Osteoblast (primary cell): Measurements from ENCODE around the gene CSTPP1. TPM values are rescaled to one million over a fixed set of nuclear protein-coding genes. Genes with fewer than 3 reads are reported as not detected.
A peak's percentile ranks its signal among the peaks of the same experiment; 100 is the strongest.

Experiments used
- DNase-seq: peaks from one replicate; pipeline ENCODE4 v3.0.0; 2011; ENCODE audit warnings: low spot score, mixed read lengths; ENCODE audit not compliant: insufficient read length; ENCODE audit errors: missing footprints
- H2AFZ ChIP-seq: 2 replicates; pipeline ENCODE4 v1.6.0; 2011; ENCODE audit warnings: mild to moderate bottlenecking, low read length
- H3K27ac ChIP-seq: 2 replicates; pipeline ENCODE4 v1.5.1; 2011; ENCODE audit warnings: mild to moderate bottlenecking, low read depth, low read length, moderate library complexity
- H3K27me3 ChIP-seq: 2 replicates; pipeline ENCODE4 v1.6.0; 2012; ENCODE audit warnings: mild to moderate bottlenecking, control low read depth, inconsistent platforms, low read length, moderate library complexity; ENCODE audit not compliant: insufficient read depth
- H3K36me3 ChIP-seq: 2 replicates; pipeline ENCODE4 v1.5.1; 2011; ENCODE audit warnings: mild to moderate bottlenecking, low read length, control low read depth, moderate library complexity; ENCODE audit not compliant: insufficient read depth
- H3K4me1 ChIP-seq: 2 replicates; pipeline ENCODE4 v1.5.1; 2011; ENCODE audit warnings: mild to moderate bottlenecking, low read length, control low read depth, moderate library complexity; ENCODE audit not compliant: insufficient read depth
- H3K4me2 ChIP-seq: 2 replicates; pipeline ENCODE4 v1.6.0; 2011; ENCODE audit warnings: mild to moderate bottlenecking, low read length; ENCODE audit not compliant: insufficient read depth
- H3K4me3 ChIP-seq: fragments of 200-600 bp; sonication (generic); 3 replicates; pipeline ENCODE4 v1.5.1; 2012; ENCODE audit warnings: mild to moderate bottlenecking, low read length, inconsistent platforms; ENCODE audit not compliant: insufficient read depth
- H3K79me2 ChIP-seq: 2 replicates; pipeline ENCODE4 v1.6.0; 2012; ENCODE audit warnings: mild to moderate bottlenecking, low read length, control low read depth, inconsistent platforms; ENCODE audit not compliant: insufficient read depth
- H3K9me3 ChIP-seq: 2 replicates; pipeline ENCODE4 v1.5.1; 2011; ENCODE audit warnings: low read depth, low read length, control low read depth
- H4K20me1 ChIP-seq: 2 replicates; pipeline ENCODE4 v1.6.0; 2012; ENCODE audit warnings: mild to moderate bottlenecking, low read length, control low read depth; ENCODE audit not compliant: insufficient read depth
- total RNA-seq: library from RNA; depleted of rRNA; stranded (reverse); fragments of >200 nt; gene quantifications from 2 replicates; pipeline ENCODE4 v1.2.3, GENCODE V29; 2012
- TF ChIP-seq, protein P1 (sequence below): IDR thresholded peaks from 2 replicates; pipeline ENCODE4 v1.5.1; 2011; ENCODE audit warnings: mild to moderate bottlenecking, low read depth, low read length, moderate library complexity; ENCODE audit errors: extremely low read depth

The CSTPP1 gene, protein sequence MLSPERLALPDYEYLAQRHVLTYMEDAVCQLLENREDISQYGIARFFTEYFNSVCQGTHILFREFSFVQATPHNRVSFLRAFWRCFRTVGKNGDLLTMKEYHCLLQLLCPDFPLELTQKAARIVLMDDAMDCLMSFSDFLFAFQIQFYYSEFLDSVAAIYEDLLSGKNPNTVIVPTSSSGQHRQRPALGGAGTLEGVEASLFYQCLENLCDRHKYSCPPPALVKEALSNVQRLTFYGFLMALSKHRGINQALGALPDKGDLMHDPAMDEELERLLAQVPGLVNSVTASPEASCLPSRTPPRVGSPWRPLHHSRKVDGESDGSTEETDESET
- 27.1 and 31.5 TPM in 2 replicates for total RNA-seq

DNA sequence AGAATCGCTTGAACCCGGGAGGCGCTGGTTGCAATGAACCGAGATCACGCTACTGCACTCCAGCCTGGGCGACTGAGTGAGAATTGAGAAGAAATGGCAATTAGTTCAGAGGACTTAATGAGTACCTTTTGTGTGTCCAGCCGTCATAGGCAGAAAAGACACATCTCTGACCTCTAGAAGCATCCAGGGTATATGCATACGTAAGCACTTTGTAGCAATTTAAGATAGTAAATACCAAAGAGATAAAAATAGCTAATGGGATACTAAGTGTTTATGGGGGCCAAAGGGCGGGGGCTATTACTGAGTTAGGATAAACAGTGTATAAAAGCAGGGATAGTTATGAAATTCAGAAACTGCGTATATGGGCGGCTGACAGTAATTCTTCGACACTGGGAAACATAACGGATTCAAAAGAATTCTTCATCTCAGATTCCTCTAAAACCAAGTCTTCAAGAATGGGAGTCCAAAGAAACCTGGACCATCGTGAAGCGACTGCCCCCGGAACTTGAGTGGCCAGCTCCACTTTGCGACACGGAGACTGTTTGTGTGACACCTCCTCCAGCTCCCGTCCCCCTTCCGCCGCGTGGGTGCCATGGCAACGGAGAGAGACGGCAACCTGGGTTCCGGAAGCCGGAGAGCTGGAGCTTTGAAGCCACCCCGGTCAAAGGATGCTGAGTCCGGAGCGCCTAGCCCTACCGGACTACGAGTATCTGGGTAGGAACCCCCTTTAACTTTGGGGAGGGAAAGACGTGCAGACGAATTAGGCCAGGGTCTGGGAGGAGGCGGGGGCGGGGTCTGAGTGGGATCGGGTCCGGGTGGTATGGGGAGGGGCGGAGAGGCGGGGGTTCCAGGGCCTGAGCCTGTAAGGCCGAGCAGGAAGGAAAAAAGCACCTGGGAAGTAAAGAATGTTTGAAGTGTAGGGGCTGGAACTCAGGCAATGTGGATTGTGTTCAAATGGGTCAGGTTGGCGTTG lies at the start of gene CSTPP1:
Gene CSTPP1 (plus strand): TSS at position 624 of the 973 bp plus-strand sequence. CDS start 45 bp downstream, at position 669.
- peak within 1 kb of the TSS; percentile 81 for H3K4me3 ChIP-seq
- H4K20me1 ChIP-seq = no peaks in the 10 kb centered on the region
- H3K9me3 ChIP-seq = no peaks in the 10 kb centered on the region
- peak; percentile 98 for DNase-seq
- peaks cover 5% of the 10 kb centered on the region for H3K36me3 ChIP-seq
- peaks cover 10% of the 10 kb centered on the region for H3K4me1 ChIP-seq
- H3K27ac ChIP-seq = peak within 1 kb of the TSS; percentile 36
- H2AFZ ChIP-seq = peak within 1 kb of the TSS; percentile 99
- TF ChIP-seq, protein P1, sequence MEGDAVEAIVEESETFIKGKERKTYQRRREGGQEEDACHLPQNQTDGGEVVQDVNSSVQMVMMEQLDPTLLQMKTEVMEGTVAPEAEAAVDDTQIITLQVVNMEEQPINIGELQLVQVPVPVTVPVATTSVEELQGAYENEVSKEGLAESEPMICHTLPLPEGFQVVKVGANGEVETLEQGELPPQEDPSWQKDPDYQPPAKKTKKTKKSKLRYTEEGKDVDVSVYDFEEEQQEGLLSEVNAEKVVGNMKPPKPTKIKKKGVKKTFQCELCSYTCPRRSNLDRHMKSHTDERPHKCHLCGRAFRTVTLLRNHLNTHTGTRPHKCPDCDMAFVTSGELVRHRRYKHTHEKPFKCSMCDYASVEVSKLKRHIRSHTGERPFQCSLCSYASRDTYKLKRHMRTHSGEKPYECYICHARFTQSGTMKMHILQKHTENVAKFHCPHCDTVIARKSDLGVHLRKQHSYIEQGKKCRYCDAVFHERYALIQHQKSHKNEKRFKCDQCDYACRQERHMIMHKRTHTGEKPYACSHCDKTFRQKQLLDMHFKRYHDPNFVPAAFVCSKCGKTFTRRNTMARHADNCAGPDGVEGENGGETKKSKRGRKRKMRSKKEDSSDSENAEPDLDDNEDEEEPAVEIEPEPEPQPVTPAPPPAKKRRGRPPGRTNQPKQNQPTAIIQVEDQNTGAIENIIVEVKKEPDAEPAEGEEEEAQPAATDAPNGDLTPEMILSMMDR = no peak
- peak within 1 kb of the TSS; percentile 97 for H3K4me2 ChIP-seq
- no peaks in the 10 kb centered on the region for H3K27me3 ChIP-seq
- peaks cover 13% of the 10 kb centered on the region for H3K79me2 ChIP-seq

DNA sequence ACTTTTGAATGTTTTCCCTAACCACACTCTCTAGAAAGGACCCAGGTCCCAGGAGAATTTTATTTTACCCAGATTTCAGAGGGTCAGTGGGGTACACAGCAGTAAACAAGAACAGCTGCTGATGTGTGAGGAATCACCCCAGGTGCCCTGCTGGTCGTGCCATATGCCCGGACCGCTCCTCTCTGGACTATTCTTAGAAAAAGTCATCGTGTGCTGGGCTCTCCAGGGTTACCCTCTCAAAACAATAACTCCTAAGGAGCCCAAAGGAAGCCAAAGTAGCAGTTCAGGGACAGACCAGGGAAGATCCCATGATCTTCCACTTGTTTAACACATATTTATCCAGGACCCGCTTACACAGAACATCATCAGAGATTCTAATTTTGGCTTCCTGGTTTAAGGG lies 47.9 kb upstream of the CSTPP1 start:
- Histone ChIP-seq H3K4me3 (no peak overlapping the region), H3K27ac (no peak overlapping the region), H3K9me3 (no peaks in the 10 kb centered on the region), H4K20me1 (no peaks in the 10 kb centered on the region), H2AFZ (no peak overlapping the region), H3K79me2 (no peaks in the 10 kb centered on the region), H3K27me3 (no peaks in the 10 kb centered on the region), H3K36me3 (no peaks in the 10 kb centered on the region), H3K4me2 (no peak overlapping the region), H3K4me1 (no peaks in the 10 kb centered on the region)
- DNase-seq = no peak
- TF ChIP-seq, protein P1 = no peak

DNA sequence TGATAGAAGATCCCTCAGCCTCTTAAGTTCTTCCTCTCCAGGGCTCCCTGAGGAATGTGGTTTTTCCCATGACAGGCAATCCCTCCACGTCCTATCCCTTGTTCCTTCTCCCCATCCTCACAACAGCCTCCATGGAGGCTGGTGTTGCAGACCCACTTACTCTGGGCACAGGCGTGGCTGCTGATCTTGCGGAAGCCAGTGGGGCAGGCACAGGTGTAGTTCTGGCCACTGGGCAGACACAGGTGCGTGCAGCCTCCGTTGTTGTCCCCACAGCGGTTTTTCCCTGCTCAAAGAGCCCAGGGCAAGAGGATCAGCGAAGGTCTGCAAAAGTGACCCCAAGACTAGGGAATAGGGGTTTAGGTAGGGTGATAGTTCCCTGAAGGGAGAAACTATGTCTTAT lies 47.3 kb upstream of the CSTPP1 start:
- no peaks in the 10 kb centered on the region for H3K36me3 ChIP-seq
- no peaks in the 10 kb centered on the region for H3K9me3 ChIP-seq
- no peak overlapping the region for H3K4me2 ChIP-seq
- H3K27ac ChIP-seq = no peak overlapping the region
- TF ChIP-seq, protein P1 = no peak
- no peak for DNase-seq
- H3K79me2 ChIP-seq = no peaks in the 10 kb centered on the region
- H3K4me1 ChIP-seq = no peaks in the 10 kb centered on the region
- H3K27me3 ChIP-seq = no peaks in the 10 kb centered on the region
- H4K20me1 ChIP-seq = no peaks in the 10 kb centered on the region
- H3K4me3 ChIP-seq = no peak overlapping the region
- no peak overlapping the region for H2AFZ ChIP-seq
